ENCODE results near the gene NFIB. TPM values are rescaled to one million over a fixed set of nuclear protein-coding genes. Genes with fewer than 3 reads are reported as not detected.

Gene NFIB
- total and polyA plus RNA-seq, 2 of the 4 experiments (the other 2 are of a cell fraction): 1.4 to 2.0 TPM

- Histone ChIP-seq H3K4me2 (ENCODE audit: low read depth, low read length) (no peak overlapping the region), H3K9me1 (ENCODE audit: insufficient read depth, low read length) (no peaks in the 10 kb centered on the region), H3K4me3 (ENCODE audit: insufficient read depth, low read depth, low read length) (no peak overlapping the region), H2BK20ac (ENCODE audit: low read depth, low read length) (no peak overlapping the region), H3K9me3 (ENCODE audit: control insufficient read depth, insufficient read depth, low read length) (no peaks in the 10 kb centered on the region), H2AFZ (replicated peaks; ENCODE audit: low read length, poor library complexity) (no peak overlapping the region), H3K4me1 (ENCODE audit: control insufficient read depth, insufficient read depth, low read length) (peaks cover 4% of the 10 kb centered on the region), H2AK5ac (ENCODE audit: low read depth, low read length) (no peak overlapping the region), H2BK5ac (ENCODE audit: low read depth, low read length, poor library complexity, severe bottlenecking) (no peak overlapping the region), H2AK9ac (replicated peaks; ENCODE audit: low read depth, low read length, poor library complexity) (no peak overlapping the region), H4K20me1 (ENCODE audit: insufficient read depth, low read length) (0 out of 2 replicates have a peak, but pooled peaks cover 5% of the 10 kb centered on the region), H4K5ac (ENCODE audit: low read depth, low read length) (no peak overlapping the region), H2BK15ac (ENCODE audit: low read depth, low read length) (no peak overlapping the region), H2BK120ac (ENCODE audit: low read depth, low read length) (no peak overlapping the region), H3K27ac (ENCODE audit: insufficient read depth, low read length) (no peak overlapping the region), H3K36me3 (ENCODE audit: control insufficient read depth, insufficient read depth, low read length) (no peaks in the 10 kb centered on the region), H3K14ac (replicated peaks; ENCODE audit: low read depth, low read length) (no peak overlapping the region), H3K18ac (ENCODE audit: low read depth, low read length) (no peak overlapping the region), H4K8ac (ENCODE audit: low read depth in 2 of 2, low read length in 2 of 2) (no peak overlapping the region), H4K91ac (ENCODE audit: insufficient read depth, low read depth, low read length) (no peak overlapping the region), H3K23ac (ENCODE audit: low read depth, low read length) (no peak overlapping the region), H3K56ac (ENCODE audit: extremely low read depth, insufficient read depth, low read length) (no peak overlapping the region), H3K27me3 (ENCODE audit: control insufficient read depth, insufficient read depth, low read length) (peaks cover 43% of the 10 kb centered on the region), H3K79me1 (ENCODE audit: low read depth in 1 of 2, low read length in 2 of 2) (no peaks in the 10 kb centered on the region), H3K4ac (ENCODE audit: low read depth, low read length) (no peak overlapping the region), H3K9ac (ENCODE audit: low read depth, low read length) (no peak overlapping the region)
- BruUV-seq (replicated peaks): no TSS peak
- in situ Hi-C loops (cut with MboI; ENCODE audit: low sequenced_read_pairs) (no loop called here), intact Hi-C loops (cut with micrococcal nuclease) (no loop called here), dilution Hi-C loops (cut with HindIII; ENCODE audit: low sequenced_read_pairs, unreplicated experiment) (no loop called here)
- DNase-seq (no peak), ATAC-seq (ENCODE audit: low read depth) (no peak)
- POLR2A ChIA-PET (ENCODE audit: unreplicated experiment): no interaction called here
- TF ChIP-seq SMC3 (IDR thresholded peaks at IDR 0.05; ENCODE audit: low read depth, low read length): no peak
- no peak for TF ChIP-seq CTCF (conservative IDR thresholded peaks at IDR 0.05; ENCODE audit: low read depth, low read length)
- TF ChIP-seq, protein P1, sequence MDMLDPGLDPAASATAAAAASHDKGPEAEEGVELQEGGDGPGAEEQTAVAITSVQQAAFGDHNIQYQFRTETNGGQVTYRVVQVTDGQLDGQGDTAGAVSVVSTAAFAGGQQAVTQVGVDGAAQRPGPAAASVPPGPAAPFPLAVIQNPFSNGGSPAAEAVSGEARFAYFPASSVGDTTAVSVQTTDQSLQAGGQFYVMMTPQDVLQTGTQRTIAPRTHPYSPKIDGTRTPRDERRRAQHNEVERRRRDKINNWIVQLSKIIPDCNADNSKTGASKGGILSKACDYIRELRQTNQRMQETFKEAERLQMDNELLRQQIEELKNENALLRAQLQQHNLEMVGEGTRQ (IDR thresholded peaks at IDR 0.05; ENCODE audit: low read depth, low read length): no peak
- TF ChIP-seq NFE2L2 (IDR thresholded peaks at IDR 0.05; ENCODE audit: low read depth, low read length): no peak
- TF ChIP-seq, protein P2, sequence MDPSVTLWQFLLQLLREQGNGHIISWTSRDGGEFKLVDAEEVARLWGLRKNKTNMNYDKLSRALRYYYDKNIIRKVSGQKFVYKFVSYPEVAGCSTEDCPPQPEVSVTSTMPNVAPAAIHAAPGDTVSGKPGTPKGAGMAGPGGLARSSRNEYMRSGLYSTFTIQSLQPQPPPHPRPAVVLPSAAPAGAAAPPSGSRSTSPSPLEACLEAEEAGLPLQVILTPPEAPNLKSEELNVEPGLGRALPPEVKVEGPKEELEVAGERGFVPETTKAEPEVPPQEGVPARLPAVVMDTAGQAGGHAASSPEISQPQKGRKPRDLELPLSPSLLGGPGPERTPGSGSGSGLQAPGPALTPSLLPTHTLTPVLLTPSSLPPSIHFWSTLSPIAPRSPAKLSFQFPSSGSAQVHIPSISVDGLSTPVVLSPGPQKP (IDR thresholded peaks at IDR 0.05; ENCODE audit: borderline replicate concordance, low read depth, low read length): no peak
- no peak for TF ChIP-seq MAFK (IDR thresholded peaks at IDR 0.05; ENCODE audit: low read depth, low read length)
- TF ChIP-seq MAZ (IDR thresholded peaks at IDR 0.05; ENCODE audit: borderline replicate concordance, low read depth, low read length): no peak
- no peak for TF ChIP-seq RAD21 (IDR thresholded peaks at IDR 0.05; ENCODE audit: low read length)
- TF ChIP-seq FOS (IDR thresholded peaks at IDR 0.05; ENCODE audit: low read depth, low read length): no peak
- no peak for TF ChIP-seq BHLHE40 (IDR thresholded peaks at IDR 0.05; ENCODE audit: low read depth, low read length)
- TF ChIP-seq RFX5 (IDR thresholded peaks at IDR 0.05; ENCODE audit: low read depth, low read length): no peak
- TF ChIP-seq CEBPB (IDR thresholded peaks at IDR 0.05; ENCODE audit: low read depth, low read length): no peak
- TF ChIP-seq MXI1 (IDR thresholded peaks at IDR 0.05; ENCODE audit: borderline replicate concordance, low read depth, low read length): no peak
- CTCF ChIA-PET: interaction anchor here (1.0 kb wide), 1 partner anchor 104 kb away, joined by 3 read pairs; no protein-coding TSS in a partner anchor
Observed at GRCh38 chr9:14325147-14325546, 11.2 kb upstream of the NFIB start.
